GM19397 (cell line): ENCODE results near the gene FAM222B.
"Not testable (repeated sequence)": the region's sequence is repeated elsewhere in the genome, so short reads cannot be mapped to it uniquely, and the experiment has no call there.

Source experiments
- ATAC-seq: cut with Tn5 transposase; IDR thresholded peaks from one replicate; pipeline ENCODE4 v1.9.1; 2021; ENCODE audit warnings: mild to moderate bottlenecking, moderate library complexity; ENCODE audit not compliant: unreplicated experiment

Gene FAM222B

GRCh38 chr17:28747801-28748750 is 94.5 kb downstream of the FAM222B start:
- no peak for ATAC-seq

- no peak for ATAC-seq
Observed at GRCh38 chr17:28747051-28747691, 95.4 kb downstream of the FAM222B start.

DNA sequence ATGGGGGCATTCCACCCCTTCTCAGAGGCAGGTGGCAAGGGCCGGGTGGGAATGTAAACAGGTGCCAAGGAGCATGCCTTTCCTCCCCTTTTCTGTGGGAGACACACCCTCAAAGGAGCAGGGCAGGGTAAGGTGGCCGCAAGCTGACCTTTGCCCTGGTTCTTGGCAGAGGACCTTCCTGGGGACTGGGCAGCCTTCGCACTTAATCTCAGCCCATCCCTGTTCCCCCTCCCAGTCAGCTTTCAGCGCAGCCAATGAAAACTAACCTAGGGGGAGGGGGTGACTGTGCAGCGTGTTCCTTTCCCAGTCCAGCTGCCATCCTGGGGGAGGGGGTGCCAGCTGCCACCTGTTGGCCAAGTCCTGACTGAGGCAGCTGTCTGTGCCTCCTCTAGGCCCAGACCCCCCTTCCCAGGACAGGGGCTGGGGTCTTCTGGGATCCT is 96.0 kb downstream of the FAM222B start:
- no peak for ATAC-seq

DNA sequence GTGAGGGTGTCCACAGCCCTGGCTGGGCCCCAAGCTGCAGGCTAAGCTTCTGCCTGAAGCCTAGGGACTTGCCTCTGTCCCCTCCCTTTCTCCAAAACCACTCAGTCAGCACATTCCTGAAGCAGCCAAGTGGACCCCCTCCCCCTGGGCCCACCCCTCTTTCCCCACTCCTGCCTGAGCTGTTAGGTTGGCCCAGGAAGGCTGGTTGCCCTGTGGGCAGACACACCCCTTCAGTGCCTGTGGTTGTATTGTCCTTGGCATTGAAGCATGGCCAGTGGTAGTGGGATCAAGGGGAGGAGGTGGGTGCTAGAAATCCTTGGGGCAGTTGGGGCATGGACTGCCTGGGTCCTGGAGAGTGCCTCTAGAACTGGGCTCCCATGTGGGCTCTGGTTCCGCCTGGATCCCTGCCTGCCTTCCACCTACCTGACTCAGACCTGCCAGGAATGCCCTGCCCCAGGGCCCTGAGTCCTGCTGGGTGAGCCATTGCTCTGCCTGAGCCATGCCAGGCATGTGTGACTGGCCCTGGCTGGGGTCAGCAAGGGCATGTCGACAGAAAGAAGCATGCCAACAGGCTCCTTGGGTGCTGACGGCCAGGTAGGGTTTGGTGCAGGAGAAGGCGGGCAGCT is 96.7 kb downstream of the FAM222B start:
- ATAC-seq = no peak

GRCh38 chr17:28744972-28745785 is 97.4 kb downstream of the FAM222B start:
- ATAC-seq = no peak

- ATAC-seq = peak; percentile 33
Observed at GRCh38 chr17:28744104-28744971, 98.3 kb downstream of the FAM222B start.

- ATAC-seq = peak; percentile 68
Observed at GRCh38 chr17:28743243-28744103, 99.1 kb downstream of the FAM222B start, which contains the start of gene TRAF4. TSS of gene TRAF4 (plus strand) at chr17:28744011. CDS start at chr17:28744113, 102 bp downstream.

GRCh38 chr17:28741358-28742349 is 100.9 kb downstream of the FAM222B start:
- ATAC-seq = no peak

DNA sequence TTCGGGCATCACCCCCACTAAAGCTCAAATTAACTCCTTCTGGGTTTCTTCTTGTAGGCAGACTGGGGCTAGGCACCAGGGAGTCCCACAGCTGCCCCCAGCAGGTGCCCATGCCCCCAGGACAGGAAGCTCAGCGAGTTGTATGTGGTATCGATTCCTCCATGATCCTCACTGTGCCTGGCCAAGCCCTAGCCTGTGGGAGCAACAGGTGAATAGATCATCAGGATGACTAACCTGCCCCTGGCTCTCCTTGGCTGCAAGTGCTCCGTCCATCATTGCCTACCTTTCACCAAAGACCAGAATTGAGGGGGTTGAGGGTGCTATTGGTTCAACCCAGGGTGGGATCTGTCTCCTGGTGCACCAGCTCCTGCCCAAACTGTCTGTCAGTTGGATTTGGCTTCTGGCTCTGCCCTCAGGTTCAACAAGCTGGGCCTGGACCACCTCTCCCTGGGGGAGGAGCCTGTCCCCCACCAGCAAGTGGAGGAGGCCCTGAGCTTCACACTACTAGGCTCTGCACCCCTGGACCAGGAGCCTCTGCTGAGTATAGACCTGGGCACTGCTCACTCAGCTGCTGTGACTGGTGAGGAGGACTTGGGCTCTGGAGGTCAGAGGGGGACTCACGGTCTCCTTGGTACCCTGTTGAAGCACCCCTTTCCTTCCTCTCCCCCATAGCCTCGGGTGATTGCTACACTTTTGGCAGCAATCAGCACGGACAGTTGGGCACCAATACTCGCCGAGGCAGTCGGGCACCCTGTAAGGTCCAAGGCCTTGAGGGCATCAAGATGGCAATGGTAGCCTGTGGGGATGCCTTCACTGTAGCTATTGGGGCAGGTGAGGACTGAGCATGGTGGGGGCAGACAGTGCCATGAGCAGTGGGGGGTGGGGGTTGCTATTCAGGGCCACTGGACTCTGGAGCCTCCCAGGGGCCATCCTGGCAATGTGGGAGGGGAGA is 101.9 kb downstream of the FAM222B start:
- ATAC-seq = no peak

- ATAC-seq = no peak
Observed at GRCh38 chr17:28738680-28739384, 103.8 kb downstream of the FAM222B start.

GRCh38 chr17:28737770-28738679 is 104.6 kb downstream of the FAM222B start:
- ATAC-seq = peak; percentile 58

- no peak for ATAC-seq
Observed at GRCh38 chr17:28737316-28737715, 105.3 kb downstream of the FAM222B start.

DNA sequence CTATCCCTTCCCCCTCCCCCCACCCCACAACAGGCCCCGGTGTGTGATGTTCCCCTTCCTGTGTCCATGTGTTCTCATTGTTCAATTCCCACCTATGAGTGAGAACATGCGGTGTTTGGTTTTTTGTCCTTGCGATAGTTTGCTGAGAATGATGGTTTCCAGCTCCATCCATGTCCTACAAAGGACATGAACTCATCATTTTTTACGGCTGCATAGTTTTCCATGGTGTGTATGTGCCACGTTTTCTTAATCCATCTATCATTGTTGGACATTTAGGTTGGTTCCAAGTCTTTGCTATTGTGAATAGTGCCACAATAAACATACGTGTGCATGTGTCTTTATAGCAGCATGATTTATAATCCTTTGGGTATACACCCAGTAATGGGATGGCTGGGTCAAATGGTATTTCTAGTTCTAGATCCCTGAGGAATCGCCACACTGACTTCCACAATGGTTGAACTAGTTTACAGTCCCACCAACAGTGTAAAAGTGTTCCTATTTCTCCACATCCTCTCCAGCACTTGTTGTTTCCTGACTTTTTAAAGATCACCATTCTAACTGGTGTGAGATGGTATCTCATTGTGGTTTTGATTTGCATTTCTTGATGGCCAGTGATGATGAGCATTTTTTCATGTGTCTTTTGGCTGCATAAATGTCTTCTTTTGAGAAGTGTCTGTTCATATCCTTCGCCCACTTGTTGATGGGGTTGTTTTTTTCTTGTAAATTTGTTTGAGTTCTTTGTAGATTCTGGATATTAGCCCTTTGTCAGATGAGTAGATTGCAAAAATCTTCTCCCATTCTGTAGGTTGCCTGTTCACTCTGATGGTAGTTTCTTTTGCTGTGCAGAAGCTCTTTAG is 106.4 kb downstream of the FAM222B start:
- not testable (repeated sequence) for ATAC-seq

DNA sequence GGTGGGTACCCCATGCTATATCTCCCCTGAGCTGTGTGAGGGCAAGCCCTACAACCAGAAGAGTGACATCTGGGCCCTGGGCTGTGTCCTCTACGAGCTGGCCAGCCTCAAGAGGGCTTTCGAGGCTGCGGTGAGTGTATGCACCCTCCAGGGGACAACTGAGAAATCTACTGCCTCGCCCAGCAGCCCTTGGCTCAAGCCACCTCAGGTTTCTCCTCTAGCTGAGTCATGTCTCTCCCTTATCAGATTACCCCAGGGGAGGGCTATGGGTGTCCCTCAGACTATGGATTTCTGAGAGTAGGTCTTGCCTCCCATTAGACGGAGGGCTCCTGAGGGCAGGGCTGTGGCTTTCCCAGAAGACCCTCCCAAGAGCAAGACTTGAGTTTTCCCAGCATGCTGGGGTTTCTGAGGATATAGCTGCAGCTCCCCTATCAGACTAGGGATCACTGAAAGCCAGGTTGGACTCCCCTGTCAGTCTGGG is 107.3 kb downstream of the FAM222B start:
- ATAC-seq = no peak
